Stimulated activated CD4-positive, alpha-beta T cell treated with anti-CD3 and anti-CD28 coated beads, Interleukin-12 subunit alpha, Interleukin-12 subunit beta, amount 100 ng/mL, for 48 hours (primary cell): ENCODE measurements around the gene COPS7A.
"Not testable (repeated sequence)": the region's sequence is repeated elsewhere in the genome, so short reads cannot be mapped to it uniquely, and the experiment has no call there.

Source experiments
- DNase-seq, 3 donors: peaks; one replicate each; pipeline ENCODE4 v3.0.0-alpha.2; 2020; ENCODE audit warnings: low read depth in 2 of 3, low spot score in 1 of 3

COPS7A gene

DNA sequence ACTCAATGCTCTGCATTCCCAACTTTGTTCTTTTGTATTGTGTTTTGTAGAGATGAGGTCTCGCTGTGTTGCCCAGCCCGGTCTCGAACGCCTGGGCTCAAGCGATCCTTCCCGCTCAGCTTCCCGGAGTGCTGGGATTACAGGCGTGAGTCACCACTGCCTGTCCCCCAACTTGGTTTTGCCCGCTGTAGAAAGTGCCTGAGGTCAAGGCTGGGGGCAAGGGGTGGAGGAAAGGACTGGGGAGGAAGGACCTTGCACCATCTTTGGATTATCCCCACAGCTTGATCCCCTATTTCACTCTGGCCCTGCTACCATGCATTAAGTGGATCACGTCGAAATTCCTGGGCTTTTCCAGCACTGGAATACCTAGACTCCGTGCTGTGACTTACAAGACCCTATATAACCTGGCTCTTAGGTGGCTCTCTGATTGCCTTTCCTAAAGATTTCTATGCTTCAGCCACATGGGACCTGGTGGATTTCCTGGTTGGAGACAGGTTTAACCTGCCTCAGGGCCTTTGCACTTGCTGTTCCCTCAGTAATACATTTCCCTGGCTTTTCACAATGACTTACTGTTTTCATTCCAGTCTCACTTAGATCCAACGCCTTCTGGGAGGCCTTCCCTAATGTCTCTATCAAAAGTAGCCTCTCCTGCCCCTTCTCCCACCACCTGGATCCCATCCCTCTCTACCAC lies 22.6 kb upstream of the COPS7A start:
- no peak for DNase-seq

DNA sequence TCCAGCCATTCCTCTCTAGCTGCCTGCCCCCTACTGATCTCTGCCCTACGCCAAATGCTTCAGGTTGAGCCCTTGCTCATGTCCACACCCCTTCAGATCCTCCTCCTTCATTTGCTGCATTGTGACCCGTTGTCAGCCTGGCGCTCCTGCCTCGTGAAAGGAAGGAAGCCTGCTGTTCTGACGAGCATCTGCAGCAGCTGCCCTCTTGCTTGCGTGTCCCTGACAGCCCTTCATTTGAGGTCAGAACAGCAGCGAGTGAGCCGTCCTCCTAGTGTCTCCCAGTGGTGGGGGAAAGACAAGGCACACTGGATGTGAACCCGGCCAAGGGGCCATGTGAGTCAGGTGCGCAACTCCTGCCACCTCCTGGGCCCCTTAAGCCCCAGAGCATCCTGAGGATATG lies 20.2 kb upstream of the COPS7A start:
- DNase-seq: no peak

DNA sequence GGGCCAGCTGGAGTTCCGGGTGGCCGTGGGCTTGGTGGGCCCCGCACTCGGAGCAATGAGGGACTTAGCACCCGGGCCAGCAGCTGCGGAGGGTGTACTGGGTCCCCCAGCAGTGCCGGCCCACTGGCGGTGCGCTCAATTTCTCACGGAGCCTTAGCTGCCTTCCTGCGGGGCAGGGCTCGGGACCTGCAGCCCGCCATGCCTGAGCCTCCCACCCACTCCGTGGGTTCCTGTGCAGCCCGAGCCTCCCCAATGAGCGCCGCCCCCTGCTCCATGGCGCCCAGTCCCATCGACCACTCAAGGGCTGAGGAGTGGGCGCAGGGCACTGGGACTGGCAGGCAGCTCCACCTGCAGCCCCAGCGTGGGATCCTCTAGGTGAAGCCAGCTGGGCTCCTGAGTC lies 15.5 kb upstream of the COPS7A start:
- DNase-seq: not testable (repeated sequence)

DNA sequence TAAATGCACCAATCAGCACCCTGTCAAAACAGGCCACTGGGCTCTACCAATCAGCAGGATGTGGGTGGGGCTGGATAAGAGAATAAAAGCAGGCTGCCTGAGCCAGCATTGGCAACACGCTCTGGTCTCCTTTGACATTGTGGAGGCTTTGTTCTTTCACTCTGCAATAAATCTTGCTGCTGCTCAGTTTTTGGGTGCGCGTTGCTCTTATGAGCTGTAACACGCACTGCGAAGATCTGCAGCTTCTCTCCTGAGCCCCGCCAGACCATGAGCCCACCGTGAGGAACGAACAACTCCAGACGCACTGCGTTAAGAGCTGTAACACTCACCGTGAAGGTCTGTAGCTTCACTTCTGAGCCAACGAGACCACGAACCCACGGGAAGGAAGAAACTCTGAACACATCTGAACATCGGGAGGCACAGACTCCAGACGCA lies 14.9 kb upstream of the COPS7A start:
- peak in 1 of 3 donors; percentile 27 for DNase-seq

DNA sequence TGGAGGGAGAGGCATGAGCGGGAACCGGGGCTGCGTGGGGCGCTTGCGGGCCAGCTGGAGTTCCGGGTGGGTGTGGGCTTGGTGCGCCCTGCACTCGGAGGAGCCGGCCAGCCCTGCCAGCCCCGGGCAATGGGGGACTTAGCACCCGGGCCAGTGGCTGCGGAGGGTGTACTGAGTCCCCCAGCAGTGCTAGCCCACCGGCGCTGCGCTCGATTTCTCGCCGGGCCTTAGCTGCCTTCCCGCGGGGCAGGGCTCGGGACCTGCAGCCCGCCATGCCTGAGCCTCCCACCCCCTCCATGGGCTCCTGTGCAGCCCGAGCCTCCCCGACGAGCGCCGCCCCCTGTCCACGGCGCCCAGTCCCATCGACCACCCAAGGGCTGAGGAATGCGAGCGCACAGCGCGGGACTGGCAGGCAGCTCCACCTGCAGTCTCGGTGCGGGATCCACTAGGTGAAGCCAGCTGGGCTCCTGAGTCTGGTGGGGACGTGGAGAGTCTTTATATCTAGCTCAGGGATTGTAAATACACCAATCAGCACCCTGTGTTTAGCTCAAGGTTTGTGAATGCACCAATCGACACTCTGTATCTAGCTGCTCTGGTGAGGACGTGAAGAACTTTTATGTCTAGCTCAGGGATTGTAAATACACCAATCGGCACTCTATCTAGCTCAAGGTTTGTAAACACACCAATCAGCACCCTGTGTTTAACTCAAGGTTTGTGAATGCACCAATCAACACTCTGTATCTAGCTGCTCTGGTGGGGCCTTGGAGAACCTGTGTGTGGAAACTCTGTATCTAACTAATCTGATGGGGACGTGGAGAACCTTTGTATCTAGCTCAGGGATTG lies 7.6 kb upstream of the COPS7A start:
- not testable (repeated sequence) for DNase-seq

DNA sequence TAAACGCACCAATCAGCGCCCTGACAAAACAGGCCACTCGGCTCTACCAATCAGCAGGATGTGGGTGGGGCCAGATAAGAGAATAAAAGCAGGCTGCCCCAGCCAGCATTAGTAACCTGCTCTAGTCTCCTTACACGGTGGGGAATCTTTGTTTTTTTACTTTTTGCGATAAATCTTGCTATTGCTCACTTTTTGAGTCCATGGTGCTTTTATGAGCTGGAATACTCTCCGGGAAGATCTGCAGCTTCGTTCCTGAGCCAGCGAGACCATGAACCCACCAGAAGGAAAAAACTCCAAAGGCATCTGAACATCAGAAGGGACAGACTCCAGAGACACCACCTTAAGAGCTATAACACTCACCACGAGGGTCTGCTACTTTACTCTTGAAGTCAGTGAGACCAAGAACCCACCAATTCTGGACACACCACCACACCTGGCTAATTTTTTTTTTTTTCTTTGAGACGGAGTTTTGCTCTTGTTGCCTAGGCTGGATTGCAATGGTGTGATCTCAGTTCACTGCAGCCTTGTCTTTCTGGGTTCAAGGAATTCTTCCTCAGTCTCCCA lies 6.9 kb upstream of the COPS7A start:
- DNase-seq: no peak

DNA sequence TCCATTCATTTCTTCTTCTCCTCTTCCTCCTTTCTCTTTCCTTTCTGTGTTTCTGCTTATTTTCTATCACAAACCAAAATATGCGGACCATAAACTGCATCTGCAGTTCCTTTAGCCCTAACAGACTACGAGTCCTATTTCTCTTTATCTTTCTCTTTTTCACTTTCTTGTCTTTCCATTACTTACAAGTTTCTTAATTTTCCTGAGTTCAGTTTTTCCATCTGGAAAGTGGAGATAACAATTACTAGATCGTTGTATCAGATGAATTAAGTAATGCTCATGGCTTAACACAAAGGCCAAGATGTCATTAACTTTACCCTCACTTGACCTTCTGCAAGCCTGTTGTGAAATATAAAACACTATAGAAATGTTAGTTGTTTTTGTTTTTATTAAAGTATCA lies 983 bp upstream of the COPS7A start:
- no peak for DNase-seq

DNA sequence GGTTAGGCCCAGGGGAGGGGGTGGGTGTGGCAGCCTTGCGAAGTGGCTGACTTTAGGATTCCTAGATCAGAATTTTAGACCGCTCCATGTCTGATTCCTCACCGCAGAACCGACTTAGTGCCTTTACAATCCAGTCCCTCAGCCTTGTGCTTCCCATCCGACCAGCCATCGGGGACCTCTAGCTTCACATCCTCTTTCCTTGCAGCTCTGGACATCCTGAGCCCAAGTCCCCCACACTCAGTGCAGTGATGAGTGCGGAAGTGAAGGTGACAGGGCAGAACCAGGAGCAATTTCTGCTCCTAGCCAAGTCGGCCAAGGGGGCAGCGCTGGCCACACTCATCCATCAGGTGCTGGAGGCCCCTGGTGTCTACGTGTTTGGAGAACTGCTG lies 557 bp downstream of the COPS7A start:
- no peak for DNase-seq

DNA sequence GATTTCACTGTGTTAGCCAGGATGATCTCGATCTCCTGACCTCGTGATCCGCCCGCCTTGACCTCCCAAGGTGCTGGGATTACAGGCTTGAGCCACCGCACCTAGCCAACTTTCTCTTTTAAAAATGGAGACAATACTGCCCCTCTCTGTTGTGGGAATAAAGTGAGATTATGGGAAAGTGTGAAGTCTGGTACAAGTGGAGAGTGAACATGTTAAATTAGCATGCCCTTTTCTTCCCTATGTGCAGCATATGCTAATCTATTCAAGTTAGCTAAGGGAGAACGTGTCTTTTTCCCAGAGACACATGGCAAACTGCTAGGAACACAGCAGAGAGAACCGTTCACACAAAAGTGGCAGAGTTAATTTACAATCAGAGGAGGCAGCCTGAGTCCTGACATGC lies 1.5 kb downstream of the COPS7A start:
- DNase-seq: no peak

DNA sequence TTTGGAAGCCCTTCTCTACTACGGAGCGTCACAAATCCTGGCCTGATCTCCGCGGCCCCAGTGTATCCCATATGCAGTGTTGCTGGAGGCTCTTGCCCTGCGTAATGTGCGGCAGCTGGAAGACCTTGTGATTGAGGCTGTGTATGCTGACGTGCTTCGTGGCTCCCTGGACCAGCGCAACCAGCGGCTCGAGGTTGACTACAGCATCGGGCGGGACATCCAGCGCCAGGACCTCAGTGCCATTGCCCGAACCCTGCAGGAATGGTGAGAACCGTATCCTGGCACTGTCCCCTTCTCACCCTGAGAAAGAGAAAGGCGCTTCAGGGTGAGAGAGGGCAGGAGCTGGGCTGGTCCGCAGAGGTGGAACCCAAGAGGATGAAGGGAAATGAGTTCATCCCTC lies 5.3 kb downstream of the COPS7A start:
- DNase-seq: no peak

DNA sequence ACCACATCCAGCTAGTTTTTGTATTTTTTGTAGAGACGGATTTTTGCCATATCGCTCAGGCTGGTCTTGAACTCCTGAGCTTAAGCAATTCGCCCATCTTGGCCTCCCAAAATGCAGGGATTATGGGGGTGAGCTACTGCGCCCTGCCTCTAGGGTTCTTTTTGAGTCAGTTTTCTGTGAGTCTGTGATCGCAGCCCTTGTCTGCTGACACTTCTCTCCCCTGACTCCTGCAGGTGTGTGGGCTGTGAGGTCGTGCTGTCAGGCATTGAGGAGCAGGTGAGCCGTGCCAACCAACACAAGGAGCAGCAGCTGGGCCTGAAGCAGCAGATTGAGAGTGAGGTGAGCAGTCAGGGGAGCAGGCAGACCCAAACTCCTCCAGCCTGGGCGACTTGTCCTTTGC lies 6.3 kb downstream of the COPS7A start:
- DNase-seq: no peak

DNA sequence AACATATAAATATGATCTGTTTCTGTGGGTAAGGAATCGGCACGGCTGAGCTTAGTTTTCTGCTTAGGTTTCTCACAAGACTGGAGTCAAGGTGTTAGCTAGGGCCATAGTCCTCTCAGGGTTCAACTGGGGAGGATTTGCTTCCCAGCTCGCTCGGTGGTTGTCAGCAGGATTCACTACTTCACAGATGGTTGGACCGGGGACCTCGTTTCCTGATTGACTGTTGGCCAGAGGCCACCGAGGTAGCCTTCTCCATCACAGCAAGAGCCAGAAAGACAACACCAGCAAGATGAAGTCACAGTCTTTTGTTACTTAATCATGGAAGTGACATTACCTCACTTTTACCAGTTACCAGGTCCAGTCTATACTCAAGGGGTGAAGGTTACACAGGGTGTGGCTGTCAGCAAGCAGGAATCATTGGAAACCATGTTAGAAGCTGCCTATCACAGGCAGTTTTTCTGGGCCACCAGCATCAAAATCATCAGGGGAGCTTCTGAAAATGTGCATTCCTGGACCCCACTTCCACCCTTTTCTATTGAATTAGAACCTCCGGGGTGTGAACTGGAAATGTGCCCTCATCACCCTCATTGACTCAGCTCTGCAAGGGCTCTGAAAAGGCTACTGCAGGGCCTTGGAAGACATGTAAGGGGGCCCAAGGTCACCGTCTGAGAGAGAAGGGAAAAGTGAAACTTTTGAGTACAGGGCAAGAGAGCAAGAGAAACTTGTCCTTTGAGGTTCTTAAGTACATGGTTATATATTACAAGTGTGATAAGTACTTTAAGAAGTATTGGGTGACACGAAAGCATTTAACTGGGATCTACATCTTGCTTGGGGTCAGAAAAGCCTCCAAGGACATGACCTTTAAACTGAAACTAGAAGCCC lies 10.9 kb downstream of the COPS7A start:
- DNase-seq: no peak

DNA sequence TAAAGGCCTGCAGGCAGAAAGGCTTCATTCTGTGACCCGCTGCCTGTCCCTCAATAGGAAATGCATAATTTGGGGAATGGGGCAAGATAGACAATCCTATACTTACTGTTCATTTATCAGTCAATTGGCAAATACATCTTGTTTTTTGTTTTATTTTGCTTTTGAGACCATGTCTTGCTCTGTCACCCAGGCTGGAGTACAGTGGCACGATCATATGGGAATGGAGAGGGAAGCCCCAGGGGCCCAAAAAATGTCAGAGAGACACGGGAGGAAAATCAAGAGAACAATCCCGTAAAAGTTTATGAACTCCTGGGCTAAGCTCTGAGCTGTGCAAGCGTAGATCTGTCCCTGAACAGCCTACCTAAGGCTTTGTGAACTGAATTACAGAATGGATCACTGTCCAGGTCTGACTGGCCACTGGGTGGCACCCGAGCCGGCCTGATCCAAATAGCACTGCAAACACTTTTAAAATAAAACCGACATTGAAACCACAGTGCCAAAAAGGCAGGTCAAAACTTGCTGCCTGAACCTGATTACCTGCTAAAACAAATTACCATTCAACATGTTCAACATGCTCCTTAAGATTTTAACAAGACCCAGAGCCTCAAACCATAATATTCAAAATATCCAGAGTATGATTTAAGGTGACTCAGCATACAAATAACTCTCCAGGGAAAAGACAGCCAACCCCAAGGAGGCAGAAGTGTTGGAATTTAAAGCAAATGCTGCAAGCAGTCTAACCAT lies 11.8 kb downstream of the COPS7A start:
- DNase-seq: peak in 1 of 3 donors; percentile 29

DNA sequence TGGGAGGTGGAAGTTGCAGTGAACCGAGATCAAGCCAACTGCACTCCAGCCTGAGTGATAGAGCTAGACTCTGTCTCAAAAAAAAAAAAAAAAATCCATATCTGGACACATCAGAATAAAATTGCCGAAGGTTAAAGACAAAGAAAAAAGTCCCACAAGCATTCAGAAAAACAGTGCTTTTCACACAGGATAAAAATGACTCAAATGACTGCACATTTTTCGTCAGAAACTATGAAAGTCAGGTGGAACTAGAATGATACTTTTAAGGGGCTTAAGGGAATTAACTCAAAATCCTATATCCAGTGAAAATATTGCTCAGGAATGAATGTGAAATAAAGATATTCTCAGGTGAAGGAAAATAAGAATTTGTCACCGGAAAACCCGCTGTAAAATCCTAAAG lies 12.9 kb downstream of the COPS7A start:
- no peak for DNase-seq

DNA sequence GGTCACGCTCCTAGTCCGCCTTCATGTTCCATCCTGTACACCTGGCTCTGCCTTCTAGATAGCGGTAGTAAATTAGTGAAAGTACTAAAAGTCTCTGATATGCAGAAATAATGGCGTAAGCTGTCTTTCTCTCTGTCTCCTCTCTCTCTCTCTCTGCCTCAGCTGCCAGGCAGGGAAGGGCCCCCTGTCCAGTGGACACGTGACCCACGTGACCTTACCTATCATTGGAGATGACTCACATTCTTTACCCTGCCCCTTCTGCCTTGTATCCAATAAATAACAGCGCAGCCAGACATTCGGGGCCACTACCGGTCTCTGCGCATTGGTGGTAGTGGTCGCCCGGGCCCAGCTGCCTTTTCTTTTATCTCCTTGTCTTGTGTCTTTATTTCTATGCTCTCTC lies 18.2 kb downstream of the COPS7A start:
- DNase-seq: not testable (repeated sequence)

DNA sequence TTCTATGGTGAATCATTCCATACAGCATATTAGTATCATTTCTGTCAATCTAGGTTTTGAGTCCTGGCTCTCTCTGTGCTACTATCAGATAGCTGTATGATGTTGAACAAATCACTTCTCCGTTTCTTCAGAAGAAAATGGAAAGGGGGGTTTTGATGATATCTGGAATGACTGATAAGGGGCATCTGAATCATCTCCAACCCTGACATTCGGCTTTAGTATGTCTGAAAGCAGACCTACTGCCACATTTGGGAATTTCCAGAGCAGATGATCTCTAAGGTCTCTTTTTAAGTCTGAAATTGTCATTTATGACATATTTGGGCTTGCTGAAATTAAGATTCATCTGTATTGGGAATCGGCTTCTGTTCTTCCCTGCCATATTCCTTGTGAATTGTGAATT lies 19.0 kb downstream of the COPS7A start:
- DNase-seq: no peak

DNA sequence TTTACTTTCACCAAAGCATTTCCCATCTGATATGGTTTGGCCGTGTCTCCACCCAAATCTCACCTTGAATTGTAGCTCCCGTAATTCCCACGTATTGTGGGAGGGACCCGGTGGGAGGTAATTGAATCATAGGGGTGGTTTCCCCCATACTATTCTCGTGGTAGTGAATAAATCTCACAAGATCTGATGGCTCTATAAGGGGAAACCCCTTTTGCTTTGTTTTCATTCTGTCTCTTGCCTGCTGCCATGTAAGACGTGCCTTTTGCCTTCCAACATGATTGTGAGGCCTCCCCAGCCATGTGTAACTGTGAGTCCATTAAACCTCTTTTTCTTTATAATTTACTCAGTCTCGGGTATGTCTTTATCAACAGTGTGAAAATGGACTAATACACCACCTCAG lies 19.5 kb downstream of the COPS7A start:
- peak in 1 of 3 donors; percentile 23 for DNase-seq

DNA sequence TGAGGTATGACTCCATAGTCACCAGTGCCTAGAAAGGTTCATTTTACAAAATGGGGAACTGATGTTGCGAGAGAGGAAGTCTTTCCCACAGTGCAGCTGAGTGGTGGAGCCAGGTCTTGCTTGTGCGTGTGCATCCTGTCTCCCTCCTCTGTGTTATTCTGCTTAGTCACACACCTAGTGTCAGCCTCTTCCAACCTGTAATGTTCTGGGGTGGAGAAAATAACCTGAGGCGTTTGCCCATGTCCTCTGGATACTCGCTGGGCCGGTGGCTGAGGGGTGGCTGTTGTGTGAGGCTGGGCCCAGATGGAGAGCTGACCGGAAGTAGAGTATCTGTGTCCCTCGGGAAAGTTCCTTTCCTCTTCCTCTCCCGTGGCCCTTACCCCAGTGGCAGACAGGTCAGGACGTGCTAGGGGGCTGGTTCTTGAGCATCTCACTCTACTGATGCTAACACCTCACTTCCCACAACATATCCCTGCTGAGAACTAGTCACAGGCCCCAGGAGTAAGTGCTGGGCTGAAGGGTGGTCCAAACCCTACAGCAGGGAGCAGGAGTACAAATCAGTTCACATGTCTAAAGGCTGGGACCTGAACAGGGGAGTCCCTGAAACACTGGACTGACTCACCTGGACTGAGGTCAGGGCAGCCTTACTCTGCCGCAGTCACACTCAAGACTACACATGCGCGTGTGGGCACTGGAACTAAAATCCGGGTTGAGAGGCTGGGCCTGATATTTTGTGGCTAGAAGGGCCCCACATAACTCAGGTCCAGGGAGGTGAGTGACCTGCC lies 22.1 kb downstream of the COPS7A start:
- no peak for DNase-seq

DNA sequence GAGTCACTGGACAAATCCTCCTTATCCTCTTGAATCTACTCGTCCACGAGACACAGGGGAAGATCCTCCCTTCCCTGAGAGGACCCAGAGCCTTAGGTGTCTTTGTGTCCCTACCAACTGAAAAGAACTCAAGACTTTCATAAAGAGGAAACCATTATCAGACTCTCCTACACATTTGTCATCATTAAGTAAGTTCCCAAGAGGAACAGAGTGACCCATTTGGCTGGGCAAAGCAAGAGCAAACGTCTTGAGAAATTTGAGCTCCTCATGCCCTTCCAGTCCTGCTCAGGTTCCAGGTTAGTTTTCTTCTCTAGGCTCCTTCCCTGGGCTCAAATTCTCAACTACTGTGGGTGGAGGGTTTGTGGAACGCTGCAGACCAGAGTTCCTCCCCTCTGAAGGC lies 23.4 kb downstream of the COPS7A start:
- DNase-seq: no peak

DNA sequence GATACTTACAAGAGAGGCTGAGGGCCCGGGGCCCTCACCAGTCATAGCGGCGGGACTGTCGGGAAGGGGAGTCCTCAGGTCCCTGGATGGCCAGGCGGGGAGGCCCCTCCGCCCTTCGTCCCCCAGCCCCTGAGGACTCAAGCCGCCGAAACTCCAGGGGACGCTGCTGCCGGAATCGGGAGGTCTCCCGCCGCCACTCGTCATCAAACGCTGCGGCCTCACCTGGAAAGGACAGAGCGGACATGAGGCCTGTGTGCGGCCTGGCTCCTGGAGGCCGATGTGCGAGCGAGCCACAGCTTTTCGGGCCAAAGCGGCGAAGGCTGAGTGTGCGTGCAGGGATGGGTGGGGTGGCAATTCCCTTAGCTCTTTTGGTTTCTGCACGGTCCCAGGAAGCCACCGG lies 24.9 kb downstream of the COPS7A start:
- DNase-seq: no peak
